GM23338 (cell line): ENCODE results near the gene RPS25. TPM values are rescaled to one million over a fixed set of nuclear protein-coding genes. Genes with fewer than 3 reads are reported as not detected.
"Not testable (repeated sequence)": the region's sequence is repeated elsewhere in the genome, so short reads cannot be mapped to it uniquely, and the experiment has no call there.

ENCODE experiments used
- ATAC-seq: fragments of 200-7000 bp; cut with Tn5 transposase; 3 replicates; pipeline ENCODE4 v1.9.1; 2020
- DNase-seq: peaks from one replicate; pipeline ENCODE4 v3.0.0-alpha.2; 2015; ENCODE audit warnings: low spot score
- H2AFZ ChIP-seq: fragments of 200-600 bp; sonication (generic); 2 replicates; pipeline ENCODE4 v1.8.0; 2016; ENCODE audit warnings: antibody characterized with exemption, mild to moderate bottlenecking, moderate library complexity
- H3F3A ChIP-seq: fragments of 200-600 bp; sonication (generic); replicated peaks from 2 replicates; pipeline ENCODE4 v1.8.0; 2017; ENCODE audit warnings: antibody characterized with exemption, mixed run types, low read depth
- H3K27ac ChIP-seq: fragments of 200-600 bp; sonication (generic); 2 replicates; pipeline ENCODE4 v1.6.1; 2016; ENCODE audit warnings: low read depth
- H3K27me3 ChIP-seq: fragments of 200-600 bp; sonication (generic); 2 replicates; pipeline ENCODE4 v1.8.0; 2016; ENCODE audit warnings: mild to moderate bottlenecking, mixed run types, moderate library complexity; ENCODE audit not compliant: insufficient read depth
- H3K36me3 ChIP-seq: fragments of 200-600 bp; sonication (generic); 2 replicates; pipeline ENCODE4 v1.8.0; 2016; ENCODE audit warnings: mild to moderate bottlenecking; ENCODE audit not compliant: insufficient read depth
- H3K4me1 ChIP-seq: fragments of 200-600 bp; sonication (generic); 2 replicates; pipeline ENCODE4 v1.8.0; 2016; ENCODE audit warnings: mild to moderate bottlenecking, moderate library complexity; ENCODE audit not compliant: insufficient read depth
- H3K4me2 ChIP-seq: fragments of 200-600 bp; sonication (generic); 2 replicates; pipeline ENCODE4 v1.7.1; 2017; ENCODE audit warnings: mixed run types
- H3K4me3 ChIP-seq: fragments of 200-600 bp; sonication (generic); 2 replicates; pipeline ENCODE4 v1.6.1; 2016; ENCODE audit warnings: mixed run types
- H3K79me2 ChIP-seq: fragments of 200-600 bp; sonication (generic); replicated peaks from 2 replicates; pipeline ENCODE4 v1.8.0; 2017; ENCODE audit warnings: mild to moderate bottlenecking; ENCODE audit not compliant: insufficient read depth
- H3K9me2 ChIP-seq: fragments of 200-600 bp; sonication (generic); 2 replicates; pipeline ENCODE4 v1.8.0; 2017; ENCODE audit not compliant: insufficient read depth
- H4K20me1 ChIP-seq: fragments of 200-600 bp; sonication (generic); replicated peaks from 2 replicates; pipeline ENCODE4 v1.8.0; 2017; ENCODE audit warnings: mild to moderate bottlenecking; ENCODE audit not compliant: insufficient read depth
- H3K27ac Mint-ChIP-seq: 2 replicates; pipeline ENCODE4 v1.8.0; 2020; ENCODE audit warnings: inconsistent platforms, mild to moderate bottlenecking, moderate library complexity, mixed read lengths
- H3K27me3 Mint-ChIP-seq: 3 replicates; pipeline ENCODE4 v1.8.0; 2022; ENCODE audit warnings: low read depth, mild to moderate bottlenecking, moderate library complexity, mixed read lengths, inconsistent platforms; ENCODE audit not compliant: insufficient read depth, poor library complexity
- H3K36me3 Mint-ChIP-seq: 3 replicates; pipeline ENCODE4 v1.8.0; 2021; ENCODE audit warnings: low read depth, mild to moderate bottlenecking, inconsistent platforms, moderate library complexity, mixed read lengths
- H3K4me1 Mint-ChIP-seq: 3 replicates; pipeline ENCODE4 v1.8.0; 2020; ENCODE audit warnings: mild to moderate bottlenecking, inconsistent platforms, mixed read lengths
- H3K4me3 Mint-ChIP-seq: 3 replicates; pipeline ENCODE4 v1.8.0; 2021; ENCODE audit warnings: moderate library complexity, mild to moderate bottlenecking, inconsistent platforms, mixed read lengths
- H3K9me3 Mint-ChIP-seq: 3 replicates; pipeline ENCODE4 v1.8.0; 2020; ENCODE audit warnings: moderate library complexity, mild to moderate bottlenecking, inconsistent platforms, mixed read lengths
- CTCF ChIP-seq, 2 experiments: fragments of 200-600 bp in 1 of 2; sonication (generic) in 1 of 2; conservative IDR thresholded peaks; 2 replicates each; pipeline versions ENCODE4 v1.5.1 to v1.6.1; 2016 to 2017; ENCODE audit warnings: antibody characterized with exemption in 2 of 2, low read depth in 2 of 2, mild to moderate bottlenecking in 2 of 2, moderate library complexity in 1 of 2
- EZH2 ChIP-seq: fragments of 200-600 bp; sonication (generic); IDR thresholded peaks from one replicate; pipeline ENCODE4 v1.8.0; 2017; ENCODE audit warnings: antibody characterized with exemption, mild to moderate bottlenecking, low read depth; ENCODE audit not compliant: unreplicated experiment
- EZH2phosphoT487 ChIP-seq: fragments of 200-600 bp; sonication (generic); IDR thresholded peaks from one replicate; pipeline ENCODE4 v1.8.1; 2018; ENCODE audit warnings: antibody characterized with exemption; ENCODE audit not compliant: unreplicated experiment
- NANOG ChIP-seq: IDR thresholded peaks from 2 replicates; pipeline ENCODE4 v1.6.1; 2016; ENCODE audit warnings: antibody characterized with exemption, borderline replicate concordance
- POLR2AphosphoS5 ChIP-seq: IDR thresholded peaks from 2 replicates; pipeline ENCODE4 v1.6.1; 2016; ENCODE audit warnings: antibody characterized with exemption, low read depth
- STAT1 ChIP-seq: IDR thresholded peaks from one replicate; pipeline ENCODE4 v1.6.1; 2016; ENCODE audit warnings: antibody characterized with exemption; ENCODE audit not compliant: unreplicated experiment
- ZNF114 ChIP-seq: fragments of 250-450 bp; sonication (Bioruptor Pico); IDR thresholded peaks from 2 replicates; pipeline ENCODE4 v1.5.0; 2020; ENCODE audit warnings: mild to moderate bottlenecking, moderate library complexity
- ZNF331 ChIP-seq: fragments of 250-450 bp; sonication (Bioruptor Pico); IDR thresholded peaks from 2 replicates; pipeline ENCODE4 v1.5.0; 2020; ENCODE audit warnings: low read depth, mild to moderate bottlenecking, moderate library complexity
- polyA plus RNA-seq: library from polyadenylated mRNA; unstranded; fragments of >200 nt; fragmentation: Nextera tagmentation; extraction: Ambion mirVana; gene quantifications from 2 replicates; pipeline ENCODE4 v1.2.1, GENCODE V29; 2016
- total RNA-seq: library from RNA; depleted of rRNA; stranded (reverse); fragments of >200 nt; shearing (Covaris generic); gene quantifications from 2 replicates; pipeline ENCODE4 v1.2.3, GENCODE V29; 2014
- TF ChIP-seq, protein P1 (sequence below): IDR thresholded peaks from 2 replicates; pipeline ENCODE4 v1.6.1; 2016; ENCODE audit warnings: antibody characterized with exemption

Gene RPS25
- total and polyA plus RNA-seq, 2 experiments from 2014 or later = 1,965 to 3,622 TPM

- ATAC-seq = no peak
- peaks cover 11% of the 10 kb centered on the region for H3K27me3 Mint-ChIP-seq
Measured at GRCh38 chr11:118984825-118985224, 33.3 kb downstream of the RPS25 start.

GRCh38 chr11:118984337-118984736 is 33.8 kb downstream of the RPS25 start:
- not testable (repeated sequence) for H3K27ac ChIP-seq, H3K27ac Mint-ChIP-seq, H3K9me2 ChIP-seq, H3K4me3 Mint-ChIP-seq, H3K79me2 ChIP-seq, H4K20me1 ChIP-seq, H3K36me3 ChIP-seq, H3K9me3 Mint-ChIP-seq, H3K36me3 Mint-ChIP-seq, H3K27me3 ChIP-seq, H3K4me2 ChIP-seq, H3K4me1 ChIP-seq, DNase-seq, H3K4me3 ChIP-seq, H3F3A ChIP-seq, ATAC-seq, H2AFZ ChIP-seq
- Mint-ChIP-seq H3K27me3 (peaks cover 11% of the 10 kb centered on the region), H3K4me1 (peaks cover 16% of the 10 kb centered on the region)

More at GRCh38 chr11:118984825-118985224, 33.3 kb downstream of the RPS25 start:
- H3K9me3 Mint-ChIP-seq = no peaks in the 10 kb centered on the region
- Histone ChIP-seq H3K79me2 (no peaks in the 10 kb centered on the region), H3K4me2 (no peak overlapping the region), H3K27me3 (peaks cover 5% of the 10 kb centered on the region; the same call in 1 of the 2 replicates), H4K20me1 (no peaks in the 10 kb centered on the region), H3K4me1 (peaks cover 4% of the 10 kb centered on the region), H3K4me3 (no peak overlapping the region), H3F3A (peaks cover 7% of the 10 kb centered on the region; the same call in 1 of the 2 replicates), H3K9me2 (no peaks in the 10 kb centered on the region), H3K27ac (no peak overlapping the region), H2AFZ (no peak overlapping the region), H3K36me3 (no peaks in the 10 kb centered on the region)
- no peak overlapping the region for H3K27ac Mint-ChIP-seq
- TF ChIP-seq EZH2 = no peak
- no peak for TF ChIP-seq POLR2AphosphoS5
- no peak for TF ChIP-seq EZH2phosphoT487
- TF ChIP-seq STAT1 = no peak
- peaks cover 11% of the 10 kb centered on the region; the same call in 2 of the 3 replicates for H3K4me1 Mint-ChIP-seq
- no peak overlapping the region for H3K4me3 Mint-ChIP-seq
- no peaks in the 10 kb centered on the region; the same call in 2 of the 3 replicates for H3K36me3 Mint-ChIP-seq
- DNase-seq = no peak

GRCh38 chr11:118980191-118980881 is 37.8 kb downstream of the RPS25 start:
- no peaks in the 10 kb centered on the region for H3K36me3 Mint-ChIP-seq
- H3K27ac ChIP-seq = no peak overlapping the region
- H3K27me3 Mint-ChIP-seq = peaks cover 16% of the 10 kb centered on the region
- H2AFZ ChIP-seq = peak overlapping the region; percentile 89
- peak overlapping the region; percentile 73 for H3K4me2 ChIP-seq
- TF ChIP-seq NANOG = no peak
- TF ChIP-seq ZNF114 (CRISPR knock-in tag) = no peak
- TF ChIP-seq, protein P1, sequence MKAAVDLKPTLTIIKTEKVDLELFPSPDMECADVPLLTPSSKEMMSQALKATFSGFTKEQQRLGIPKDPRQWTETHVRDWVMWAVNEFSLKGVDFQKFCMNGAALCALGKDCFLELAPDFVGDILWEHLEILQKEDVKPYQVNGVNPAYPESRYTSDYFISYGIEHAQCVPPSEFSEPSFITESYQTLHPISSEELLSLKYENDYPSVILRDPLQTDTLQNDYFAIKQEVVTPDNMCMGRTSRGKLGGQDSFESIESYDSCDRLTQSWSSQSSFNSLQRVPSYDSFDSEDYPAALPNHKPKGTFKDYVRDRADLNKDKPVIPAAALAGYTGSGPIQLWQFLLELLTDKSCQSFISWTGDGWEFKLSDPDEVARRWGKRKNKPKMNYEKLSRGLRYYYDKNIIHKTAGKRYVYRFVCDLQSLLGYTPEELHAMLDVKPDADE = no peak
- TF ChIP-seq EZH2phosphoT487 = no peak
- TF ChIP-seq ZNF331 (CRISPR knock-in tag) = no peak
- TF ChIP-seq EZH2 = no peak
- peak in 1 of 2 experiments; percentile 26; a peak in 1 of 4 replicates for TF ChIP-seq CTCF (conservative IDR thresholded peaks at IDR 0.05; ENCODE audit: low read depth in 2 of 2)
- ATAC-seq = peak; percentile 80
- H3K27ac Mint-ChIP-seq = no peak overlapping the region
- no peaks in the 10 kb centered on the region for H4K20me1 ChIP-seq
- H3K27me3 ChIP-seq = peaks cover 5% of the 10 kb centered on the region; the same call in 1 of the 2 replicates
- H3K4me3 Mint-ChIP-seq = peak overlapping the region; percentile 43; the same call in 1 of the 3 replicates
- peak overlapping the region; percentile 27; the same call in 1 of the 2 replicates for H3K4me3 ChIP-seq
- no peaks in the 10 kb centered on the region for H3K9me3 Mint-ChIP-seq
- H3K36me3 ChIP-seq = no peaks in the 10 kb centered on the region
- peaks cover 16% of the 10 kb centered on the region for H3K4me1 ChIP-seq
- DNase-seq = peak; percentile 85
- H3K4me1 Mint-ChIP-seq = peaks cover 23% of the 10 kb centered on the region
- H3F3A ChIP-seq = peaks cover 9% of the 10 kb centered on the region; the same call in 1 of the 2 replicates
- no peaks in the 10 kb centered on the region for H3K9me2 ChIP-seq
- H3K79me2 ChIP-seq = no peaks in the 10 kb centered on the region
